Colonic mucosa (tissue), 4 donors: Measurements from ENCODE around the gene LCMT2. TPM values are rescaled to one million over a fixed set of nuclear protein-coding genes. Genes with fewer than 3 reads are reported as not detected.

ENCODE experiments used
- DNase-seq: peaks from one replicate; pipeline ENCODE4 v3.0.0-alpha.2; 2020
- H3K27ac ChIP-seq: fragments of 200-600 bp; one replicate; pipeline ENCODE4 v1.8.0; 2021
- H3K27me3 ChIP-seq: fragments of 200-600 bp; one replicate; pipeline ENCODE4 v1.8.0; 2021
- H3K36me3 ChIP-seq: fragments of 200-600 bp; one replicate; pipeline ENCODE4 v1.8.0; 2021
- H3K4me1 ChIP-seq: fragments of 200-600 bp; one replicate; pipeline ENCODE4 v1.8.0; 2021; ENCODE audit warnings: mild to moderate bottlenecking
- H3K4me3 ChIP-seq: fragments of 200-600 bp; one replicate; pipeline ENCODE4 v1.8.0; 2021
- H3K9ac ChIP-seq, 2 donors: one replicate each; pipeline ENCODE4 v1.7.0; 2013; ENCODE audit warnings: control low read depth in 2 of 2, low read depth in 2 of 2, low read length in 2 of 2
- H3K9me3 ChIP-seq: fragments of 200-600 bp; one replicate; pipeline ENCODE4 v1.8.0; 2021
- intact Hi-C: fragments of 100-400 bp; cut with DNase I; formaldehyde crosslinking; loops from one replicate; pipeline ENCODE4 v1.14.1; 2022
- total RNA-seq, 2 donors: library from RNA; stranded (reverse); fragmentation: NEBNext Ultra II Directional in 1 of 2; extraction: Animal tissue kit (Norgen Biotek cat#: 25700) in 1 of 2; gene quantifications; one replicate each; pipeline ENCODE4 v1.2.1, GENCODE V29; 2021
- TF ChIP-seq, protein P1 (sequence below): fragments of 200-600 bp; IDR thresholded peaks from one replicate; pipeline ENCODE4 v1.8.0; 2022; ENCODE audit warnings: antibody characterized with exemption, mild to moderate bottlenecking
- donor health status: healthy.
- donor health status: DM: no; HTN: no; CAD: no.
- donor health status: DM: no; HTN: no; CAD: no.

Gene LCMT2
- total RNA-seq, 2 donors from 2014 or later: 7.7 to 8.3 TPM

DNA sequence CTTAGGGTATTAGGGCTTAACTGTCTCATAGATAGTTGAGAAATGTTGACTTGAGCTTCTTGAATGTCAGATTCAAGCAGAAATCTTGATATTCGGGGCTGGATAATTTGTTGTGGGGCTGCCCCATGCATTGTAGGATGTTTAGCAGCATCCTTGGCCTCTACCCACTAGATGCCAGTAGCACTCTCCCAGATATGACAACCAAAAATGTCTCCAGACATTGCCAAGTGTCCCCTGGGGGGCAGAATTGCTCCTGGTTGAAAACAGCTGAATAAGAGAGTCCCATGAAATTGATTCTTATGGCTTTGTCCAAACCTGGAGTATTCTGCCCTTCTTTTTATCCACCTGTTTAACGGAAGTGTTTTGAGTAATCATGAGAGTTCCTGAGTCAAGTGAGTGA is 15.9 kb upstream of the LCMT2 start:
- no peak for DNase-seq
- H3K9ac ChIP-seq: no peak overlapping the region
- no peaks in the 10 kb centered on the region for H3K36me3 ChIP-seq
- no peak overlapping the region for H3K27ac ChIP-seq
- TF ChIP-seq, protein P1, sequence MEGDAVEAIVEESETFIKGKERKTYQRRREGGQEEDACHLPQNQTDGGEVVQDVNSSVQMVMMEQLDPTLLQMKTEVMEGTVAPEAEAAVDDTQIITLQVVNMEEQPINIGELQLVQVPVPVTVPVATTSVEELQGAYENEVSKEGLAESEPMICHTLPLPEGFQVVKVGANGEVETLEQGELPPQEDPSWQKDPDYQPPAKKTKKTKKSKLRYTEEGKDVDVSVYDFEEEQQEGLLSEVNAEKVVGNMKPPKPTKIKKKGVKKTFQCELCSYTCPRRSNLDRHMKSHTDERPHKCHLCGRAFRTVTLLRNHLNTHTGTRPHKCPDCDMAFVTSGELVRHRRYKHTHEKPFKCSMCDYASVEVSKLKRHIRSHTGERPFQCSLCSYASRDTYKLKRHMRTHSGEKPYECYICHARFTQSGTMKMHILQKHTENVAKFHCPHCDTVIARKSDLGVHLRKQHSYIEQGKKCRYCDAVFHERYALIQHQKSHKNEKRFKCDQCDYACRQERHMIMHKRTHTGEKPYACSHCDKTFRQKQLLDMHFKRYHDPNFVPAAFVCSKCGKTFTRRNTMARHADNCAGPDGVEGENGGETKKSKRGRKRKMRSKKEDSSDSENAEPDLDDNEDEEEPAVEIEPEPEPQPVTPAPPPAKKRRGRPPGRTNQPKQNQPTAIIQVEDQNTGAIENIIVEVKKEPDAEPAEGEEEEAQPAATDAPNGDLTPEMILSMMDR: no peak
- no peaks in the 10 kb centered on the region for H3K9me3 ChIP-seq
- no peaks in the 10 kb centered on the region for H3K27me3 ChIP-seq
- intact Hi-C loops: no loop called here
- no peaks in the 10 kb centered on the region for H3K4me1 ChIP-seq
- no peak overlapping the region for H3K4me3 ChIP-seq

DNA sequence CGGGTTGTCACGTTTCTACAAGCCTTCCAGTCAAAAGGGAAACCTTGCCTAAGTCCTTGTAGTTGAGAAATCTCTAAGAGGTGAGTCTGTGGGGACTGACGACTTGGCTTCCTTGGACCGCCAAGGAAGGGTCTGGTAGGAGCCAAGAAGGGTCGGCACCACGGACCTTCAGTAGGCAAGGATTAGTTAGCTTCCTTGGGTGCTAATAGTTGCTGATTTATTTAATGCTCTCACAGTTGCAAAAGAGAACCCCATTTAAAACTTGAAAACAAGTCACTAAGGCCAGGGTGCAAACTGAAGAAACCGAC is 361 bp upstream of the LCMT2 start:
- Histone ChIP-seq H3K9me3 (no peaks in the 10 kb centered on the region), H3K4me1 (peaks cover 10% of the 10 kb centered on the region), H3K27ac (peak overlapping the region; percentile 87), H3K9ac (peak overlapping the region; percentile 82 to 86), H3K27me3 (no peaks in the 10 kb centered on the region), H3K36me3 (no peaks in the 10 kb centered on the region), H3K4me3 (peak overlapping the region; percentile 84)
- no peak for DNase-seq
- intact Hi-C loops: no loop called here
- TF ChIP-seq, protein P1: no peak

DNA sequence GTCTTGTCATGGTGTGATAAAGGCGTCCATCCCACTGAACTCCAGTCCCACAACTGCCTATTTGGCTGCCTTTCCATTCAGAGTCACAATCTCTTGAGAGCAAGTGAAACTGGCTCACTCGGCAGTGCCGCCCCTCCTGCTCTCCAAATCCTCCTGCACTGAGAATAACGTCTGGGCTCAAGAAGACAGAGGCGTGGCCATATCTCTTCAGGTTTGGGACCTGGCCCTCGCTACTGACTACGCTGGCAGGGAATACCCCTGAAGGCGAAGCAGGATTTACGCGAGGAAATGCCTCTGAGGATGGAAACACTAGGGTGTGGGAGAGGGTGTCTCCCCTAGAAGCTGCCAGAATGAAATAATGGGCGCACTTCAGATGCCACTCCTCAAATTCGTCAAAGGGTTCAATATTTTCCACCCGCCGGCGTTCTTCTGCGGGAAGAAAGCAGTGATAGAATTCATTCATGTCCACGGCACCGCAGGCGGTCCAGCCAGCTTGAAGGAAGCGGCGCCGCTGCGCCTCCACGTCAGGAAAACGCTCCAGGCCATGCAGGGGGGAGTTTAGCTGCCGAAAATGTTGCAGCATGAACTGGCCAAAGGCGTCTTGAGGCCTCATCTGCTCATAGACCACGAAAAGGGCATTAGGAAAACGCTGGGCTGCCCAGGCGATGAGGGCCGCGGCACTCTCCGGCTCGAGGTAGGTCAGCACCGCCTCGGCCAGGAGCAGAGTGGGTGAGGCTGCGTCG is 985 bp downstream of the LCMT2 start:
- peak overlapping the region; percentile 84 for H3K4me3 ChIP-seq
- H3K9me3 ChIP-seq: no peaks in the 10 kb centered on the region
- intact Hi-C loops: no loop called here
- no peaks in the 10 kb centered on the region for H3K36me3 ChIP-seq
- peak; percentile 51 for DNase-seq
- peaks cover 10% of the 10 kb centered on the region for H3K4me1 ChIP-seq
- no peaks in the 10 kb centered on the region for H3K27me3 ChIP-seq
- peak overlapping the region; percentile 87 for H3K27ac ChIP-seq
- TF ChIP-seq, protein P1: no peak
- peak overlapping the region; percentile 82 to 86 for H3K9ac ChIP-seq

DNA sequence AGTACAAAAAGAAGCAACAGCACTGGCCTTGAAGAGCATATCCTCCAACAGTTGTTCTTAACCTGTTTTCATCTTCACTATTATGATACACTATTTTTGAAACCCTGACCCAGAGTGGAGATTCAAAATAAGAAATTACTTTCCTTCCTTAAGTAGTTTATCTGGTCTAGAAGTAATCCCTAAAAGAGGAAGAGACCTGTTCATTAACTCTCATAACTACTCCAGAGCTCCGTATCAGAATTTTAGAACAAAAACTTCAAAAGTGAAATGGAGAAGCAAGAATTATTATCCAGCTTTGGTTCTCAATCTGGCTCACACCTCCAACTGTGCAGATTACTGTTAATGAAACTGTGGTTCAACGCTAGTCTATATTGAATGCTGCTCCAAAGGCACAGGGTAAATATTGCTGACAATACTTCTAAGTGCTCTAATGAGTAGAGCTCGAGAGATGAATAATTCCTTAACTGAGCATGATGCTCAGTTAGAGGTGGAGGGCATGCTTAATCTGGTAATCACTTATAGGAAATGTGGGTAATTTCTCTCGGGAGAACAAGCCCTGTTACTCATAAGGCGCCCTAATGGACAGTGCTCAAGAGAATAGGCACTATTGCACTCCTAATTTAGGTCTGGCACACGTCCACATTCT is 5.2 kb downstream of the LCMT2 start:
- Histone ChIP-seq H3K27me3 (no peaks in the 10 kb centered on the region), H3K4me1 (peaks cover 7% of the 10 kb centered on the region), H3K36me3 (no peaks in the 10 kb centered on the region), H3K27ac (no peak overlapping the region), H3K4me3 (no peak overlapping the region), H3K9ac (no peak overlapping the region), H3K9me3 (no peaks in the 10 kb centered on the region)
- intact Hi-C loops: no loop called here
- TF ChIP-seq, protein P1: no peak
- no peak for DNase-seq

DNA sequence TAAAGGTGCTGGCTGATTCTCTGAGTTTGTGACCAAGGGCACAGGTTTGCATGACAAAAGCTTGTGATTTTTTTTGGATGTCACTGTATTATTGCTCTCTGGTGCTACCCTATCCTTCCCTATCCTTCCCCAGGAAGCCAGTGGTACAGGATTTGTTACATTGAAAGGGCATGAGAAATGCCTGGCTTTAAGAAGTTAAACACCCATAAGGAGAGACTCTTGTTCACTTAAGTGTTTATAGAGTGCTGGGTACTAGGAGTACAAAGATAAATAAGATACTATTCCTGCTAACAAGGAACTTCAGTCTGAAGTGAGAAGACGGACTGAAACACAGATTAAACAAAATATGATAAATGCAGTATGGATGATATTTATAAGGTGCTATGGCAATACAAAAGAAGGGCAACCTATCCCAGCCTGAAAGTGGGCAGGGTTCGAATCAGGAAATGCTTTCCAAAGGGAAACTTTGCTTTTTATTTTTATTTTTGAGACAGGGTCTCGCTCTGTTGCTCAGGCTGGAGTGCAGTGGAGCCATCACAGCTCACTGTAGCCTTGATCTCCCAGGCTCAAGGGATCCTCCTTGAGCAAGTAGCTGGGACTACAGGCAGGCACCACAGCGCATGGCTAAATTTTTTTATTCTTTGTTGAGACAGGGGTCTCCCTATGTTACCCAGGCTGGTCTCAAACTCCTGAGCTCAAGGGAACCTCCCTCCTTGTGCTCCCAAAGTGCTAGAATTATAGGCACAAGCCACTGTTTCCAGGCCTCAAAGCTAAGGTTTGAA is 11.2 kb downstream of the LCMT2 start:
- H3K36me3 ChIP-seq: no peaks in the 10 kb centered on the region

More for the DNA sequence above, 11.2 kb downstream of the LCMT2 start:
- no peaks in the 10 kb centered on the region for H3K27me3 ChIP-seq
- no peaks in the 10 kb centered on the region for H3K4me1 ChIP-seq
- TF ChIP-seq, protein P1: no peak
- H3K9me3 ChIP-seq: no peaks in the 10 kb centered on the region
- no peak overlapping the region for H3K4me3 ChIP-seq
- no peak overlapping the region for H3K9ac ChIP-seq
- no peak for DNase-seq
- no peak overlapping the region for H3K27ac ChIP-seq
- intact Hi-C loops: no loop called here
